Measurements from ENCODE around the gene SPEG.
A peak's percentile ranks its signal among the peaks of the same experiment; 100 is the strongest.

The SPEG gene

GRCh38 chr2:219539926-219540678 is 105.5 kb downstream of the SPEG start:
- TF ChIP-seq CTCF (IDR thresholded peaks at IDR 0.05) = no peak

GRCh38 chr2:219540784-219541504 is 106.3 kb downstream of the SPEG start:
- TF ChIP-seq CTCF (IDR thresholded peaks at IDR 0.05) = no peak

GRCh38 chr2:219541611-219542180 is 107.1 kb downstream of the SPEG start:
- peak; percentile 97 for TF ChIP-seq CTCF (IDR thresholded peaks at IDR 0.05)

- no peak for TF ChIP-seq CTCF (IDR thresholded peaks at IDR 0.05)
Observed at GRCh38 chr2:219542931-219543595, 108.4 kb downstream of the SPEG start.

GRCh38 chr2:219543596-219544358 is 109.1 kb downstream of the SPEG start, which contains the start of the genes CHPF and TMEM198:
CHPF (minus strand) TSS chr2:219543809; CDS start chr2:219543538, 271 bp downstream.
TMEM198 (plus strand) TSS chr2:219544028; CDS start chr2:219544728, 700 bp downstream.
- no peak for TF ChIP-seq CTCF (IDR thresholded peaks at IDR 0.05)

- TF ChIP-seq CTCF (IDR thresholded peaks at IDR 0.05) = no peak
Observed at GRCh38 chr2:219544567-219544966, 109.9 kb downstream of the SPEG start.
